Mesenchymal stem cell (in vitro differentiated cells and primary cell): Measurements from ENCODE around the gene RPA1.

Experiments used
- DNase-seq: peaks from one replicate; pipeline ENCODE4 v3.0.0-alpha.2; 2013
- H2AFZ ChIP-seq: one replicate; pipeline ENCODE4 v1.6.1; 2013; ENCODE audit warnings: low read depth, mild to moderate bottlenecking, control low read depth, inconsistent platforms, low read length, moderate library complexity
- H2AK5ac ChIP-seq: 2 replicates; pipeline ENCODE4 v1.6.1; 2013; ENCODE audit warnings: low read length, moderate library complexity, mild to moderate bottlenecking, inconsistent platforms; ENCODE audit not compliant: severe bottlenecking
- H2BK120ac ChIP-seq: one replicate; pipeline ENCODE4 v1.6.1; 2013; ENCODE audit warnings: low read depth, mild to moderate bottlenecking, inconsistent platforms, low read length, moderate library complexity
- H2BK12ac ChIP-seq, 2 experiments: one replicate each; pipeline ENCODE4 v1.6.1; 2013; ENCODE audit warnings: inconsistent platforms in 2 of 2, low read length in 2 of 2, mild to moderate bottlenecking in 2 of 2, moderate library complexity in 2 of 2, control low read depth in 1 of 2
- H2BK15ac ChIP-seq: one replicate; pipeline ENCODE4 v1.6.1; 2013; ENCODE audit warnings: mild to moderate bottlenecking, low read depth, inconsistent platforms; ENCODE audit not compliant: poor library complexity, severe bottlenecking
- H2BK5ac ChIP-seq: 2 replicates; pipeline ENCODE4 v1.6.1; 2013; ENCODE audit warnings: low read depth, mild to moderate bottlenecking, low read length, control low read depth, inconsistent platforms; ENCODE audit not compliant: poor library complexity, severe bottlenecking
- H3K14ac ChIP-seq, 2 experiments: one replicate each; pipeline ENCODE4 v1.6.1; 2013; ENCODE audit warnings: inconsistent platforms in 2 of 2, low read length in 2 of 2, control low read depth in 1 of 2, mild to moderate bottlenecking in 1 of 2, moderate library complexity in 1 of 2
- H3K18ac ChIP-seq, 2 experiments: one replicate each; pipeline ENCODE4 v1.6.1; 2013; ENCODE audit warnings: inconsistent platforms in 2 of 2, low read length in 2 of 2, control low read depth in 1 of 2, low read depth in 1 of 2, mild to moderate bottlenecking in 1 of 2
- H3K23ac ChIP-seq, 2 experiments: one replicate each; pipeline ENCODE4 v1.6.1; 2013; ENCODE audit warnings: inconsistent platforms in 2 of 2, low read length in 2 of 2, mild to moderate bottlenecking in 2 of 2, moderate library complexity in 2 of 2, control low read depth in 1 of 2
- H3K27ac ChIP-seq: 2 replicates; pipeline ENCODE4 v1.5.1; 2013; ENCODE audit warnings: mild to moderate bottlenecking, moderate library complexity, low read length, control low read depth, inconsistent platforms; ENCODE audit not compliant: poor library complexity, severe bottlenecking
- H3K27me3 ChIP-seq, 2 experiments: 2 replicates each; pipeline versions ENCODE4 v1.6.1 to v1.7.0; 2013; ENCODE audit warnings: low read length in 2 of 2, mild to moderate bottlenecking in 2 of 2, moderate library complexity in 2 of 2, control low read depth in 1 of 2, inconsistent platforms in 1 of 2; ENCODE audit not compliant: control insufficient read depth in 1 of 2, insufficient read depth in 1 of 2
- H3K36me3 ChIP-seq, 2 experiments: 2 replicates each; pipeline versions ENCODE4 v1.6.1 to v1.7.0; 2013; ENCODE audit warnings: low read length in 2 of 2, control low read depth in 1 of 2, inconsistent platforms in 1 of 2, low read depth in 1 of 2, mild to moderate bottlenecking in 1 of 2; ENCODE audit not compliant: insufficient read depth in 2 of 2, control insufficient read depth in 1 of 2
- H3K4ac ChIP-seq, 2 experiments: one replicate each; pipeline ENCODE4 v1.6.1; 2013; ENCODE audit warnings: inconsistent platforms in 2 of 2, low read length in 2 of 2, mild to moderate bottlenecking in 2 of 2, moderate library complexity in 2 of 2, control low read depth in 1 of 2, low read depth in 1 of 2
- H3K4me1 ChIP-seq: 2 replicates; pipeline ENCODE4 v1.6.1; 2013; ENCODE audit warnings: low read depth, low read length, control low read depth; ENCODE audit not compliant: control insufficient read depth, insufficient read depth
- H3K4me2 ChIP-seq: 2 replicates; pipeline ENCODE4 v1.6.1; 2013; ENCODE audit warnings: low read length, mild to moderate bottlenecking, inconsistent platforms; ENCODE audit not compliant: poor library complexity, severe bottlenecking
- H3K4me3 ChIP-seq, 2 experiments: 2 replicates each; pipeline versions ENCODE4 v1.5.1 to v1.7.0; 2013; ENCODE audit warnings: low read length in 2 of 2, mild to moderate bottlenecking in 2 of 2, control low read depth in 1 of 2, low read depth in 1 of 2; ENCODE audit not compliant: insufficient read depth in 1 of 2
- H3K79me1 ChIP-seq: replicated peaks from 2 replicates; pipeline ENCODE4 v1.6.1; 2013; ENCODE audit warnings: mild to moderate bottlenecking, control low read depth, low read length, inconsistent platforms; ENCODE audit not compliant: poor library complexity, severe bottlenecking
- H3K9ac ChIP-seq: 2 replicates; pipeline ENCODE4 v1.7.0; 2013; ENCODE audit warnings: mild to moderate bottlenecking, low read length, moderate library complexity
- H3K9me3 ChIP-seq: 2 replicates; pipeline ENCODE4 v1.7.0; 2013; ENCODE audit warnings: mild to moderate bottlenecking, low read length; ENCODE audit not compliant: control insufficient read depth
- H4K8ac ChIP-seq: one replicate; pipeline ENCODE4 v1.6.1; 2013; ENCODE audit warnings: inconsistent platforms, mild to moderate bottlenecking, low read length, moderate library complexity
- H4K91ac ChIP-seq: one replicate; pipeline ENCODE4 v1.6.1; 2013; ENCODE audit warnings: mild to moderate bottlenecking, low read length, inconsistent platforms
- WGBS: methylation state at CpG from one replicate; pipeline ENCODE4 v1.1.7; 2013; ENCODE audit warnings: mixed read lengths; 5-methylcytosine and 5-hydroxymethylcytosine counted together

The RPA1 gene

DNA sequence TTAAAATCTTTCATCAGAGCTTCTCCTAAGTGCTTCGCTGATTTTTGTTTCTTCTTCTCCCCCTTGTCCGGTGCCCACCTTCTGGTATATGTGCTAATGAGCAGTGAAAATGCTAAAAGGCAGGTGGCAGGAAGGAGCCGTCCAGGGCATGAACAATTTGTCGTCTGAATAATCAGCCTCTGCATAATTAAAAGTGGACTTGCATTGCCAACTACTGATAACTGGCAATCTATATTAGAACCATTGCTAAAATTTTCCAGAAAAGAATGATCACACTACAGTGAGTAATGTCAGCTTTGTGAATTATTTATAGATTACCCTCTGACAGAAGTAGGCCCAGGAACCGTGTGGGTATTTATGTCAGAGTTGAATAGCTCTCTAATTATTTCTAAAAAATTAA is 39.9 kb upstream of the RPA1 start:
- Histone ChIP-seq H3K27me3 (no peaks in the 10 kb centered on the region), H3K18ac (no peak overlapping the region), H4K8ac (no peak overlapping the region), H3K36me3 (peaks cover 0 to 18% of the 10 kb centered on the region in 2 experiments), H2BK12ac (no peak overlapping the region), H3K4ac (no peak overlapping the region), H2AK5ac (no peak overlapping the region), H2BK5ac (no peak overlapping the region), H2BK120ac (no peak overlapping the region), H3K14ac (no peak overlapping the region), H3K4me3 (no peak overlapping the region), H3K27ac (peak overlapping the region; percentile 91), H3K23ac (no peak overlapping the region), H3K79me1 (peaks cover 17% of the 10 kb centered on the region), H4K91ac (peak overlapping the region; percentile 39), H2BK15ac (no peak overlapping the region), H3K9me3 (no peaks in the 10 kb centered on the region), H3K9ac (peak overlapping the region; percentile 62), H3K4me2 (peak overlapping the region; percentile 68), H3K4me1 (peaks cover 25% of the 10 kb centered on the region), H2AFZ (no peak overlapping the region)
- no peak for DNase-seq
- 92% methylated on average over 2 of the region's 5 CpGs for WGBS

DNA sequence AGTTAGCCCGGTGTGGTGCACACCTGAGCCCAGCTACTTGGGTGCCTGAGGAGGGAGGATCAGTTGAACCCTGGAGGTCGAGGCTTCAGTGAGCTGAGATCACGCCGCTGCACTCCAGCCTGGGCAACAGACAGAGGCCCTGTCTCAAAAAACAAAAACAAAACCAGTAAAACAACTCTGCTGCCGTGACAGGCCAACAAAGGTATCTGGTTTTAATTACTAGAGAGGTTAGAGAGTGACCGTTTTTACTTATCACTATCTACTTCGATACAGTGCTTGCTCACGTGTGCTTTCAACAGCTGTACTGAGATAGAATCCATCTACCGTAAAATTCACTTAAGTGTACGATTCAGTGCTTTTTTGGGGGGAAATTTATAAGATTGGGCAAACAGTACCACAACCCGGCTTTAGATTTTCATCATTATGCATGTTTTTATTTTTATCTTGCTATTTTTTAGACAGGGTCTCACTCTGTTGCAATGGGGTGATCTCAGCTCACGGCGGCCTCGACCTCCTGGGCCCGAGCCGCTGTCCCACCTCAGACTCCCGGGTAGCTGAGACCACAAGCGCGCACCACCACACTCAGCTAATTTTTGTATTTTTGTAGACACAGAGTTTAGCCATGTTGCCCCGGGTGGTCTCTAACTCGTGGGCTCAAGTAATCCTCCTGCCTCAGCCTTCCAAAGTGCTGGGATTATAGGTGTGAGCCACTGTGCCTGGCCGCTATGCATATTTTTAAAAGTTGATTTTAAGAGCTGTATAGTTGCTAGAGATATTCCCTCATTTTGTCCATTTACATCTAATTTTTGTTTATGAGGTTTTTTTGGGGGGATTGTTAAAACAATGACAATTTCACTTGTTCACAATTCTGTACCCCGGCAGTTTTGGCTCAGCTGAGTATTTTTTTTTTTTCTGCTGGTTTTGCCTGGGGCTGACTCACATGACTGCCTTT is 37.0 kb upstream of the RPA1 start:
- Histone ChIP-seq H3K27ac (no peak overlapping the region), H3K14ac (no peak overlapping the region), H3K4me3 (no peak overlapping the region), H2BK15ac (no peak overlapping the region), H3K23ac (no peak overlapping the region), H2BK12ac (no peak overlapping the region), H3K4ac (no peak overlapping the region), H4K8ac (no peak overlapping the region), H4K91ac (no peak overlapping the region), H2AFZ (no peak overlapping the region), H3K18ac (peak overlapping the region in 1 of 2 experiments; percentile 57), H3K4me1 (peaks cover 21% of the 10 kb centered on the region), H3K9me3 (no peaks in the 10 kb centered on the region), H3K27me3 (no peaks in the 10 kb centered on the region), H3K9ac (peak overlapping the region; percentile 61), H2BK5ac (no peak overlapping the region), H2AK5ac (no peak overlapping the region), H3K36me3 (peaks cover 0 to 8% of the 10 kb centered on the region in 2 experiments), H3K79me1 (peaks cover 11% of the 10 kb centered on the region), H3K4me2 (no peak overlapping the region), H2BK120ac (no peak overlapping the region)
- WGBS = 88% methylated on average over 17 of the region's 23 CpGs
- no peak for DNase-seq

DNA sequence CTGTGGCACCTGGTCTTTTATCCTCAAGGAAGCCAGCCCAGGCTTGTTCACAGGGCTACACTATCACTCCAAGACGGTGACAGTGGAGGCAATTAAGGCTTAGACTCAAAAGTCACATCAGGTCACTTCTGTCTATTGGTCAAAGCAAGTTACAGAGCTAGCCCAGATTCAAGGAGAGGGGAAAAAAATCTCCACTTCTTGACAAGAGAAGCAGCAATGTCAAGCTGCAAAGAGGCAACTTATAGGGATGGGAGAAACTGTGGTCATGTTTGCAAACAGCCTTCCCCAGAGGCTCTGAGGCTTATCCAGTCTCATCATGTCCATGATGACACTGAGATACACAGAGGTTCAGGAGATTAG is 36.4 kb upstream of the RPA1 start:
- H2BK12ac ChIP-seq = peak overlapping the region in 1 of 2 experiments; percentile 71
- peak overlapping the region; percentile 61 for H3K9ac ChIP-seq
- peak overlapping the region; percentile 49 for H3K27ac ChIP-seq
- no peaks in the 10 kb centered on the region for H3K9me3 ChIP-seq
- no peak overlapping the region for H4K8ac ChIP-seq
- no peak overlapping the region for H2BK120ac ChIP-seq
- H3K23ac ChIP-seq = no peak overlapping the region
- H2BK5ac ChIP-seq = no peak overlapping the region
- no peaks in the 10 kb centered on the region for H3K27me3 ChIP-seq
- H3K4ac ChIP-seq = peak overlapping the region in 1 of 2 experiments; percentile 58
- 59% methylated on average over 1 of the region's 1 CpG for WGBS
- H2AK5ac ChIP-seq = no peak overlapping the region
- H3K14ac ChIP-seq = no peak overlapping the region
- peaks cover 11% of the 10 kb centered on the region for H3K79me1 ChIP-seq
- no peak overlapping the region for H2BK15ac ChIP-seq
- no peak for DNase-seq
- peaks cover 3 to 13% of the 10 kb centered on the region in 2 experiments for H3K36me3 ChIP-seq
- no peak overlapping the region for H2AFZ ChIP-seq
- peaks cover 18% of the 10 kb centered on the region for H3K4me1 ChIP-seq
- peak overlapping the region in 1 of 2 experiments; percentile 57 for H3K18ac ChIP-seq
- H4K91ac ChIP-seq = no peak overlapping the region
- H3K4me2 ChIP-seq = no peak overlapping the region
- H3K4me3 ChIP-seq = no peak overlapping the region

DNA sequence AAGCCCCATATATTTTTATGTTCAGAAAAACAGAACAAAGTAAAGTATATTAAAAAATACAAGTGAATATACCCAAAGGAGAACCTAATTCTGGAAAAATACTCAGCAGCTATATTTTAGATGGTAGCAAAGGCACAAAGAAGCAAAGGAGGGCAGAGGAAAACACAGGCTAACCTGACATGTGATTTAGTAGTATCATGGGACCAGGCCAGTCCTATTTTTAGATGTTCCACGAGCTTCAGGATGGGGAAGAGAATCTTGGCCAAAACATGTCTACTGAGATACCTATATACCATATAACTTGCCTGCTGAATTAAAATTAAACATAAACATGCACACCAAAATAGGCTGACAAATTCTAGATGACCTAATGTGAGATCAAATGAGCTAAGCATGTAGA is 33.0 kb upstream of the RPA1 start:
- H3K9ac ChIP-seq = no peak overlapping the region
- WGBS = 17% methylated on average over 1 of the region's 1 CpG
- H4K8ac ChIP-seq = no peak overlapping the region

More for the DNA sequence above, 33.0 kb upstream of the RPA1 start:
- Histone ChIP-seq H2AK5ac (no peak overlapping the region), H2BK5ac (no peak overlapping the region), H3K4me3 (no peak overlapping the region), H2BK15ac (no peak overlapping the region), H2AFZ (no peak overlapping the region), H3K4ac (no peak overlapping the region), H3K27ac (no peak overlapping the region), H3K14ac (no peak overlapping the region), H2BK120ac (no peak overlapping the region), H3K27me3 (no peaks in the 10 kb centered on the region), H2BK12ac (no peak overlapping the region), H3K36me3 (peaks cover 18 to 26% of the 10 kb centered on the region in 2 experiments), H3K4me1 (peaks cover 11% of the 10 kb centered on the region), H3K23ac (no peak overlapping the region), H3K79me1 (peaks cover 13% of the 10 kb centered on the region), H3K18ac (no peak overlapping the region), H4K91ac (no peak overlapping the region), H3K4me2 (no peak overlapping the region), H3K9me3 (no peaks in the 10 kb centered on the region)
- DNase-seq = peak; percentile 41
